OCI-LY1 (cell line): ENCODE results near the gene OTULINL.

ENCODE experiments used
- CTCF ChIP-seq: fragments of 200-600 bp; sonication (generic), shearing (Covaris generic); IDR thresholded peaks from 2 replicates; pipeline ENCODE4 v1.5.1; 2017; ENCODE audit warnings: mild to moderate bottlenecking, antibody characterized with exemption, low read length, moderate library complexity, mixed read lengths
- EZH2 ChIP-seq: fragments of 200-600 bp; sonication (generic), shearing (Covaris generic); IDR thresholded peaks from 2 replicates; pipeline ENCODE4 v1.8.0; 2017; ENCODE audit warnings: borderline replicate concordance, mixed run types, mild to moderate bottlenecking, antibody characterized with exemption, low read length, moderate library complexity, mixed read lengths

- no peak for TF ChIP-seq CTCF
- no peak for TF ChIP-seq EZH2
These were observed 25.5 kb downstream of the OTULINL start for GRCh38 chr5:14607104-14607503.
